Measurements from ENCODE around the gene CAMKV. TPM values are rescaled to one million over a fixed set of nuclear protein-coding genes. Genes with fewer than 3 reads are reported as not detected.

CAMKV gene
- total and polyA plus RNA-seq, 7 experiments from 2014 or later = not detected

DNA sequence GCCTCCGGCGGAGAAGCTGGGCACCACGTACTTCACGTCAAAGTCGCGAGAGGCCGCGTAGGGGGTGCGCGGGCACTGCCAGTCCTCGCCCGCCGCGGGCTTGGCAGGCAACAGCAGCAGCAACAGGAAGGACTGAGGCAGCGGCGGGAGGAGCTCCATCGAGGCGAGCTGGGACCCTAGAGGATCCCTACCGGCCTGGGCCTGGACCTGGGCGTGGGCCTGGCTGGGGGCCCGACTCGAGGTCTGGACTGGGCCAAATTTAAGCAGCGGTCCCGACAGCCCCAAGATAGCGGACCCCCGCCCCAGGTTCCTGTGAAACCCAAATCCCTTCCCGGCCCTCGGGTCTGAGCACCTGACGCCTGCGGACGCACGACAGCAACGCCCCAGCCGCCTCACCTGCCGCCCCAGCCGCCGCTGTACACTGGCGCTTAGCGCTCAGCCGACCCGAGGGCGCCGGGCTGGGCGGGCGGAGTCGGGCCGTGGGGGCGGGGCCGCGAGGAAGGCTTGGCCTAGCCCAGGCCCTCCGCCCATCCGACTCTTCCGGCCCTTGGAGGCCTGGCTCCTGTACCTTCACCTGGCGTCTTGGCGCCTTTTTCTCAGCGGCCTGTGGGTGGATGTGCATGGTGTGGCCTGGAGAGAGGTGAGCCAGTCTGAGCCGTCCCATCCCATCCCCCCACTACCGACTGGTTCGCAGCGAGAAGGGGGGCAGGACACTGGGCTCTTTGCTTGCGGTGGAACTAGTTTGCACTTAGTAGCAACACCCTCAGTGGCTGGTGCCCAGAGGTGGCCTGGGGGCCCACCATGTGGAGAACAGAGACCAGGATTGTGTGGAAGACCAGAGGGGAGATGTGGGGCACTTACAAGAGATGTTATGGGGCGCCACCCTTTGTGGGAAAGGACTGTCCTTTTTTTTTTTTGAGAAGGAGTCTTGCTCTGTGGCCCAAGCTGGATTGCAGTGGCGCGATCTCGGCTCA lies 34.0 kb upstream of the CAMKV start, which contains the start of gene MST1R:
MST1R (minus strand) TSS at position 423 of the 974 bp plus-strand sequence; CDS start at position 159, 264 bp downstream.
- Mint-ChIP-seq H3K9me3 (no peaks in the 10 kb centered on the region), H3K4me1 (peaks cover 18 to 42% (median 27%) of the 10 kb centered on the region in 7 donors), H3K27ac (peak within 1 kb of the TSS in 8 of 9 donors; percentile 71 to 92 (median 89)), H3K27me3 (no peaks in the 10 kb centered on the region), H3K36me3 (peaks cover 0 to 2% (median 0%) of the 10 kb centered on the region in 5 donors), H3K4me3 (peak within 1 kb of the TSS; percentile 74 to 94 (median 84))
- no peaks in the 10 kb centered on the region for H3K9me3 ChIP-seq (ENCODE audit: control insufficient read depth in 2 of 3, low read length in 3 of 3)
- H3K4me1 ChIP-seq (ENCODE audit: control insufficient read depth in 2 of 2, insufficient read depth in 2 of 2, low read length in 2 of 2) = peaks cover 15 to 26% of the 10 kb centered on the region in 2 donors
- peak within 1 kb of the TSS; percentile 64 for H3K4me3 ChIP-seq (ENCODE audit: low read length)
- peak within 1 kb of the TSS; percentile 46 for H3K27ac ChIP-seq (ENCODE audit: low read depth, low read length)
- ChIA-PET CTCF (interaction anchor here (0.6 to 0.8 kb wide), 2 partner anchors 65 to 83 kb away, joined by 3 to 4 read pairs; no protein-coding TSS in a partner anchor), POLR2A (interaction anchor here (0.6 to 1.3 kb wide), 3 partner anchors 36 to 295 kb away, joined by 4 to 5 read pairs (median 4); partner anchors contain the start of gene RBM6)
- intact Hi-C loops (cut with micrococcal nuclease) = loop anchor here (1.0 to 2.0 kb wide), 3 partner anchors 26 to 47 kb away; partner anchors contain the start of genes MON1A (in 1 of the 2), RBM6 (in 1 of the 2) and TRAIP (in 1 of the 2)
- peaks cover 0 to 10% (median 0%) of the 10 kb centered on the region in 3 experiments for H3K36me3 ChIP-seq (ENCODE audit: control insufficient read depth in 2 of 3, insufficient read depth in 3 of 3, low read length in 3 of 3)
- DNase-seq (peak; percentile 72 to 92 (median 83)), ATAC-seq (peak; percentile 98)
- H3K27me3 ChIP-seq (ENCODE audit: control insufficient read depth in 2 of 2, insufficient read depth in 2 of 2, low read length in 2 of 2) = no peaks in the 10 kb centered on the region

- H3K9me3 ChIP-seq (ENCODE audit: control insufficient read depth in 2 of 3, low read length in 3 of 3) = no peaks in the 10 kb centered on the region
- peaks cover 15 to 26% of the 10 kb centered on the region in 2 donors for H3K4me1 ChIP-seq (ENCODE audit: control insufficient read depth in 2 of 2, insufficient read depth in 2 of 2, low read length in 2 of 2)
- peak overlapping the region in 1 of 9 donors; percentile 69 for H3K27ac Mint-ChIP-seq
- DNase-seq (no peak), ATAC-seq (no peak)
- intact Hi-C loops (cut with micrococcal nuclease) = loop anchor here (1.0 to 2.0 kb wide), 2 partner anchors 38 to 46 kb away; partner anchors contain the start of genes RBM6 (in 1 of the 2) and TRAIP (in 1 of the 2)
- H3K27ac ChIP-seq (ENCODE audit: low read depth, low read length) = no peak overlapping the region
- ChIA-PET POLR2A (interaction anchor here (1.0 to 1.1 kb wide), 2 partner anchors 38 to 1056 kb away, joined by 3 read pairs; no protein-coding TSS in a partner anchor), CTCF (no interaction called here)
- H3K36me3 ChIP-seq (ENCODE audit: control insufficient read depth in 2 of 3, insufficient read depth in 3 of 3, low read length in 3 of 3) = peaks cover 0 to under 1% (median 0%) of the 10 kb centered on the region in 3 experiments
- H3K36me3 Mint-ChIP-seq = peaks cover 0 to 2% (median 0%) of the 10 kb centered on the region in 5 donors
- no peaks in the 10 kb centered on the region for H3K27me3 ChIP-seq (ENCODE audit: control insufficient read depth in 2 of 2, insufficient read depth in 2 of 2, low read length in 2 of 2)
- H3K4me3 Mint-ChIP-seq = peak overlapping the region in 6 of 10 donors; percentile 7 to 94 (median 41)
- H3K4me1 Mint-ChIP-seq = peaks cover 18 to 42% (median 27%) of the 10 kb centered on the region in 7 donors
- H3K9me3 Mint-ChIP-seq = no peaks in the 10 kb centered on the region
- no peaks in the 10 kb centered on the region for H3K27me3 Mint-ChIP-seq
- H3K4me3 ChIP-seq (ENCODE audit: low read length) = no peak overlapping the region
Observed at GRCh38 chr3:49902511-49903345, 33.0 kb upstream of the CAMKV start.

GRCh38 chr3:49901366-49902339 lies 31.9 kb upstream of the CAMKV start:
- Histone ChIP-seq H3K36me3 (ENCODE audit: control insufficient read depth in 2 of 3, insufficient read depth in 3 of 3, low read length in 3 of 3) (no peaks in the 10 kb centered on the region), H3K4me1 (ENCODE audit: control insufficient read depth in 2 of 2, insufficient read depth in 2 of 2, low read length in 2 of 2) (peaks cover 15 to 25% of the 10 kb centered on the region in 2 donors), H3K4me3 (ENCODE audit: low read length) (no peak overlapping the region), H3K27me3 (ENCODE audit: control insufficient read depth in 2 of 2, insufficient read depth in 2 of 2, low read length in 2 of 2) (no peaks in the 10 kb centered on the region), H3K27ac (ENCODE audit: low read depth, low read length) (no peak overlapping the region), H3K9me3 (ENCODE audit: control insufficient read depth in 2 of 3, low read length in 3 of 3) (no peaks in the 10 kb centered on the region)
- Mint-ChIP-seq H3K4me3 (peak overlapping the region in 1 of 10 donors; percentile 5), H3K36me3 (peaks cover 0 to 2% (median 0%) of the 10 kb centered on the region in 5 donors), H3K4me1 (peaks cover 15 to 37% (median 21%) of the 10 kb centered on the region in 7 donors), H3K9me3 (no peaks in the 10 kb centered on the region), H3K27me3 (no peaks in the 10 kb centered on the region), H3K27ac (peak overlapping the region in 2 of 9 donors; percentile 12 to 72)
- DNase-seq (no peak), ATAC-seq (no peak)
- intact Hi-C loops (cut with micrococcal nuclease) = loop anchor here in 1 of 2 donors (2.0 kb wide), 1 partner anchor 39 kb away; the partner anchor contains the start of gene RBM6
- CTCF ChIA-PET = interaction anchor here (0.7 kb wide), 1 partner anchor 53 kb away, joined by 3 read pairs; no protein-coding TSS in a partner anchor
- POLR2A ChIA-PET = interaction anchor here (1.0 to 1.1 kb wide), 2 partner anchors 39 to 1055 kb away, joined by 3 read pairs; no protein-coding TSS in a partner anchor

DNA sequence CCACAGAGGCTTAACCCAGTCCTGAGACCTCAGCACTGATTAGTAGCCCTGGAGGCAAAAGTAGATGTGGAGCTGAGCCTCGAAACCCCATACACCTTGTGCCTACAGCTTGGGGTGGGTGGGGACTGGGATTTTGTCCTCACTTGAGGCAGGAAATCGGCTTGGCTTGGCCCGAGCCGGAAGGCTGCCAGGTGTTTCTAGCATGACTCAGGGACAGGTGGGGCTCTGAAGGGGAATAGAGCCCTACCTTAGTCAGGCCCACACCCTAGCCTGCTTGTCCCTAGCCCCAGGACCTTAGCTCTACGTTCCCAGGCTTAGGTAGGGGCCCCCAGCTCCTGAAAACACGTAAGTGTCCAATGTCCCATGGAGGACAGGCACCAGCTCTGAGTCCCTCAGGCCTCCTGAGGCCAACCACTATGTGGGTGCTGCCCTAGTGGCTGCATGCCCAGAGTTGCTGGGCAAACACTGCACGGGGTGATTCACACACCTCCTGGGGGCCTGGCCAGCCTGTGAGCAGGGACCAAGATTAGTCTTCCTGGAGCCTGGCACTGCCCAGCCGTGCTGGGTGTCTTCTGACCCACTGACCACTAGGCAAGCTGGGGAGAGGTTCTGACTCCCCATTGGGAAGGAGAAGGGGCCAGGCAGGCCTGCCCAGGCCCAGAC lies 30.9 kb upstream of the CAMKV start:
- DNase-seq = no peak
- intact Hi-C loops (cut with micrococcal nuclease) = no loop called here
- CTCF ChIA-PET = no interaction called here

DNA sequence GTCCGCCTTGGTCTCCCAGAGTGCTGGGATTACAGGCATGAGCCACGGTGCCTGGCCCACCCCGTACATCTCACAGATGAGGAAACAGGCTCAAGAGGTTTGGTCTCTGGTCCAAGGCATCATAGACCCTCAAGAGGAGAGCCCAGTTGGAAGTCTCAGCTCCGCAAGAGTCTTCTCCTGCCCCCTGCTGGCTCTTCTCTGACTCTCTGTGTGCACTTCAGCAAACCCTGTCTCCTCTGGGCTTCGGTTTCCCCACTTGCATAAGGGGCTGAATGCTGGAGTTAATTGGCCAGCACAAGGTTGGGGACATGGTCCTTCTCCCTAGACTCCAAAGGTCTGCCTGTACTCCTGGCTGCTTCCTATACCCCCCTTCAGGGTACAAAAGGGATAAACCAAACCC lies 30.1 kb upstream of the CAMKV start:
- peaks cover 4 to 11% of the 10 kb centered on the region in 2 donors for H3K4me1 ChIP-seq (ENCODE audit: control insufficient read depth in 2 of 2, insufficient read depth in 2 of 2, low read length in 2 of 2)
- H3K4me1 Mint-ChIP-seq = peaks cover 5 to 18% (median 8%) of the 10 kb centered on the region in 7 donors

More for the DNA sequence above, 30.9 kb upstream of the CAMKV start:
- Mint-ChIP-seq H3K4me3 (no peak overlapping the region), H3K9me3 (no peaks in the 10 kb centered on the region), H3K27me3 (no peaks in the 10 kb centered on the region), H3K36me3 (peaks cover 0 to 2% (median 0%) of the 10 kb centered on the region in 5 donors), H3K27ac (no peak overlapping the region), H3K4me1 (peaks cover 6 to 26% (median 11%) of the 10 kb centered on the region in 7 donors)
- no peaks in the 10 kb centered on the region for H3K27me3 ChIP-seq (ENCODE audit: control insufficient read depth in 2 of 2, insufficient read depth in 2 of 2, low read length in 2 of 2)
- POLR2A ChIA-PET = no interaction called here
- peaks cover 6 to 14% of the 10 kb centered on the region in 2 donors for H3K4me1 ChIP-seq (ENCODE audit: control insufficient read depth in 2 of 2, insufficient read depth in 2 of 2, low read length in 2 of 2)
- H3K36me3 ChIP-seq (ENCODE audit: control insufficient read depth in 2 of 3, insufficient read depth in 3 of 3, low read length in 3 of 3) = no peaks in the 10 kb centered on the region
- ATAC-seq = no peak
- no peak overlapping the region for H3K4me3 ChIP-seq (ENCODE audit: low read length)
- no peak overlapping the region for H3K27ac ChIP-seq (ENCODE audit: low read depth, low read length)
- H3K9me3 ChIP-seq (ENCODE audit: control insufficient read depth in 2 of 3, low read length in 3 of 3) = no peaks in the 10 kb centered on the region

More for the DNA sequence above, 30.1 kb upstream of the CAMKV start:
- no peaks in the 10 kb centered on the region for H3K9me3 ChIP-seq (ENCODE audit: control insufficient read depth in 2 of 3, low read length in 3 of 3)
- no peak for DNase-seq
- H3K36me3 ChIP-seq (ENCODE audit: control insufficient read depth in 2 of 3, insufficient read depth in 3 of 3, low read length in 3 of 3) = no peaks in the 10 kb centered on the region
- no peaks in the 10 kb centered on the region for H3K27me3 Mint-ChIP-seq
- ChIA-PET POLR2A (no interaction called here), CTCF (interaction anchor here (0.9 kb wide), 1 partner anchor 21 kb away, joined by 3 read pairs; no protein-coding TSS in a partner anchor)
- no peak overlapping the region for H3K4me3 Mint-ChIP-seq
- no peak overlapping the region for H3K4me3 ChIP-seq (ENCODE audit: low read length)
- peaks cover 0 to 2% (median 0%) of the 10 kb centered on the region in 5 donors for H3K36me3 Mint-ChIP-seq
- no peak for ATAC-seq
- no peaks in the 10 kb centered on the region for H3K9me3 Mint-ChIP-seq
- no peak overlapping the region for H3K27ac Mint-ChIP-seq
- intact Hi-C loops (cut with micrococcal nuclease) = no loop called here
- no peak overlapping the region for H3K27ac ChIP-seq (ENCODE audit: low read depth, low read length)
- H3K27me3 ChIP-seq (ENCODE audit: control insufficient read depth in 2 of 2, insufficient read depth in 2 of 2, low read length in 2 of 2) = no peaks in the 10 kb centered on the region
